Testis (tissue), 3 donors: ENCODE data around the gene C1QTNF8. TPM values are rescaled to one million over a fixed set of nuclear protein-coding genes. Genes with fewer than 3 reads are reported as not detected.

Source experiments
- DNase-seq: peaks from one replicate; pipeline ENCODE4 v3.0.0-alpha.2; 2019
- H3K27ac ChIP-seq, 2 donors: fragments of 200-600 bp; sonication (generic); one replicate each; pipeline ENCODE4 v1.5.1; 2019
- H3K27me3 ChIP-seq: fragments of 200-600 bp; sonication (generic); one replicate; pipeline ENCODE4 v1.5.1; 2019
- H3K36me3 ChIP-seq: fragments of 200-600 bp; sonication (generic); one replicate; pipeline ENCODE4 v1.5.1; 2017; ENCODE audit warnings: low read depth; ENCODE audit errors: missing control alignments
- H3K4me1 ChIP-seq: fragments of 200-600 bp; sonication (generic); one replicate; pipeline ENCODE4 v1.5.1; 2019
- H3K4me3 ChIP-seq, 2 donors: fragments of 200-600 bp; sonication (generic); one replicate each; pipeline ENCODE4 v1.5.1; 2017 to 2019
- H3K9me3 ChIP-seq: fragments of 200-600 bp; sonication (generic); one replicate; pipeline ENCODE4 v1.5.1; 2017
- POLR2A ChIP-seq: fragments of 450-650 bp; IDR thresholded peaks from one replicate; pipeline ENCODE4 v1.6.1; 2017; ENCODE audit warnings: antibody characterized with exemption, mild to moderate bottlenecking, moderate library complexity
- WGBS, 2 donors: methylation state at CpG; one replicate each; pipeline ENCODE4 v1.1.5; 2018; 5-methylcytosine and 5-hydroxymethylcytosine counted together
- intact Hi-C: fragments of 100-400 bp; cut with DNase I; formaldehyde crosslinking; loops from one replicate; pipeline ENCODE4 v1.15.1; 2023; ENCODE audit warnings: low total_unique reads
- polyA plus RNA-seq: library from polyadenylated mRNA; stranded (reverse); fragments of 350-450 nt; fragmentation: Illumina TruSeq; extraction: RNeasy Lipid Tissue Mini Kit (QIAGEN cat#74804); gene quantifications from one replicate; pipeline ENCODE4 v1.2.3, GENCODE V29; 2014; ENCODE audit warnings: low read depth, low replicate concordance; ENCODE audit not compliant: insufficient read depth
- total RNA-seq, 2 donors: library from RNA; depleted of rRNA; stranded (reverse); fragments of >200 nt; gene quantifications; one replicate each; pipeline ENCODE4 v1.2.3, GENCODE V29; 2016
- TF ChIP-seq, protein P1 (sequence below), 3 experiments: fragments of 450-650 bp in 2 of 3; fragments of 200-600 bp in 1 of 3; sonication (generic) in 1 of 3; IDR thresholded peaks; one replicate each; pipeline ENCODE4 v1.5.1; 2016 to 2019; ENCODE audit warnings: antibody characterized with exemption in 3 of 3, mild to moderate bottlenecking in 2 of 3, moderate library complexity in 1 of 3

The C1QTNF8 gene
- total and polyA plus RNA-seq, 3 donors from 2014 or later, result 1.3 to 2.7 TPM; not detected in 1

- Histone ChIP-seq H3K4me1 (no peaks in the 10 kb centered on the region), H3K36me3 (no peaks in the 10 kb centered on the region), H3K27me3 (no peaks in the 10 kb centered on the region), H3K9me3 (no peaks in the 10 kb centered on the region), H3K4me3 (no peak overlapping the region), H3K27ac (no peak overlapping the region)
- DNase-seq, result no peak
- 88 to 92% methylated on average over 13 to 31 of the region's 31 CpGs for WGBS, 2 donors
- TF ChIP-seq POLR2A, result no peak
- TF ChIP-seq, protein P1, sequence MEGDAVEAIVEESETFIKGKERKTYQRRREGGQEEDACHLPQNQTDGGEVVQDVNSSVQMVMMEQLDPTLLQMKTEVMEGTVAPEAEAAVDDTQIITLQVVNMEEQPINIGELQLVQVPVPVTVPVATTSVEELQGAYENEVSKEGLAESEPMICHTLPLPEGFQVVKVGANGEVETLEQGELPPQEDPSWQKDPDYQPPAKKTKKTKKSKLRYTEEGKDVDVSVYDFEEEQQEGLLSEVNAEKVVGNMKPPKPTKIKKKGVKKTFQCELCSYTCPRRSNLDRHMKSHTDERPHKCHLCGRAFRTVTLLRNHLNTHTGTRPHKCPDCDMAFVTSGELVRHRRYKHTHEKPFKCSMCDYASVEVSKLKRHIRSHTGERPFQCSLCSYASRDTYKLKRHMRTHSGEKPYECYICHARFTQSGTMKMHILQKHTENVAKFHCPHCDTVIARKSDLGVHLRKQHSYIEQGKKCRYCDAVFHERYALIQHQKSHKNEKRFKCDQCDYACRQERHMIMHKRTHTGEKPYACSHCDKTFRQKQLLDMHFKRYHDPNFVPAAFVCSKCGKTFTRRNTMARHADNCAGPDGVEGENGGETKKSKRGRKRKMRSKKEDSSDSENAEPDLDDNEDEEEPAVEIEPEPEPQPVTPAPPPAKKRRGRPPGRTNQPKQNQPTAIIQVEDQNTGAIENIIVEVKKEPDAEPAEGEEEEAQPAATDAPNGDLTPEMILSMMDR (IDR thresholded peaks at IDR 0.05), result no peak
- intact Hi-C loops, result no loop called here
Measured at GRCh38 chr16:1127971-1128715, 32.1 kb upstream of the C1QTNF8 start.

- no peaks in the 10 kb centered on the region for H3K4me1 ChIP-seq
- TF ChIP-seq POLR2A, result no peak
- TF ChIP-seq, protein P1 (IDR thresholded peaks at IDR 0.05), result no peak
- intact Hi-C loops, result no loop called here
Measured at GRCh38 chr16:1127101-1127500, 31.1 kb upstream of the C1QTNF8 start.

DNA sequence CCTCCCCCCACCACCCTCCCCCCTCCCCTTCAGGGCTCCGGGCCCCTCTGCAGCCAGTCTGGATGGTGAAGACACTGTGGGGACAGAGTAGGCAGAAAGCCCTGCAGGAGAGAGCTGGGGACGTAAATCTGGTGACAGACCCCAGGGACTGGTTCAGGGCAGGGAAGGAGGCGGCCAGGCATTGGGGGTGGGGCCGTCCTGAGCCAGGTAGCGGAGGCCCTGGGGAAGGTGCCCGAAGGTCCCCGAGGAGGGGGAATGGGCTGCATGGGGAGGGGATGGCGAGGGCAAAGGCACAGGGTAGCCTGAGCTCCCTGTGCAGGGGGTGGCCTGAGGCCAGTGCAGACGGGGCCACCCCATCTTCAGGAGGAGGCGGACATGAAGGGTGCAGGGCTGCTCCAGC is 30.5 kb upstream of the C1QTNF8 start:
- WGBS, 2 donors, result 56 to 70% methylated on average over 4 to 10 of the region's 10 CpGs
- Histone ChIP-seq H3K36me3 (no peaks in the 10 kb centered on the region), H3K4me3 (no peak overlapping the region), H3K9me3 (no peaks in the 10 kb centered on the region), H3K27me3 (no peaks in the 10 kb centered on the region), H3K27ac (no peak overlapping the region), H3K4me1 (no peaks in the 10 kb centered on the region)
- TF ChIP-seq, protein P1 (IDR thresholded peaks at IDR 0.05), result no peak
- TF ChIP-seq POLR2A, result no peak
- intact Hi-C loops, result no loop called here
- no peak for DNase-seq

More at GRCh38 chr16:1127101-1127500, 31.1 kb upstream of the C1QTNF8 start:
- H3K36me3 ChIP-seq, result no peaks in the 10 kb centered on the region
- no peak overlapping the region for H3K27ac ChIP-seq
- no peak for DNase-seq
- no peaks in the 10 kb centered on the region for H3K9me3 ChIP-seq
- 53 to 66% methylated on average over 16 of the region's 16 CpGs for WGBS, 2 donors
- H3K4me3 ChIP-seq, result no peak overlapping the region
- H3K27me3 ChIP-seq, result no peaks in the 10 kb centered on the region

- no peaks in the 10 kb centered on the region for H3K36me3 ChIP-seq
- no peaks in the 10 kb centered on the region for H3K4me1 ChIP-seq
- H3K27me3 ChIP-seq, result no peaks in the 10 kb centered on the region
- no peak overlapping the region for H3K27ac ChIP-seq
- WGBS, 2 donors, result 40 to 50% methylated on average over 2 to 16 of the region's 17 CpGs
- H3K9me3 ChIP-seq, result no peaks in the 10 kb centered on the region
- no peak for DNase-seq
- H3K4me3 ChIP-seq, result no peak overlapping the region
- no peak for TF ChIP-seq POLR2A
- TF ChIP-seq, protein P1 (IDR thresholded peaks at IDR 0.05), result no peak
- intact Hi-C loops, result no loop called here
Measured at GRCh38 chr16:1126044-1126443, 30.0 kb upstream of the C1QTNF8 start.

- DNase-seq, result no peak
- no peak for TF ChIP-seq POLR2A
- TF ChIP-seq, protein P1 (IDR thresholded peaks at IDR 0.05), result no peak
- H3K4me1 ChIP-seq, result no peaks in the 10 kb centered on the region
- H3K9me3 ChIP-seq, result no peaks in the 10 kb centered on the region
- intact Hi-C loops, result no loop called here
- no peaks in the 10 kb centered on the region for H3K36me3 ChIP-seq
- no peaks in the 10 kb centered on the region for H3K27me3 ChIP-seq
- H3K4me3 ChIP-seq, result no peak overlapping the region
- no peak overlapping the region for H3K27ac ChIP-seq
- WGBS, 2 donors, result 37 to 57% methylated on average over 7 to 18 of the region's 18 CpGs
Measured at GRCh38 chr16:1125471-1125870, 29.4 kb upstream of the C1QTNF8 start.
